CD14-positive monocyte (primary cell): Measurements from ENCODE around the gene EDRF1. TPM values are rescaled to one million over a fixed set of nuclear protein-coding genes. Genes with fewer than 3 reads are reported as not detected.

Experiments
- DNase-seq, 3 donors: peaks; one replicate each; pipeline ENCODE4 v3.0.0-alpha.2; 2011 to 2022
- H2AFZ ChIP-seq: 2 replicates; pipeline ENCODE4 v1.6.0; 2012; ENCODE audit warnings: mild to moderate bottlenecking, low read depth, low read length, inconsistent platforms; ENCODE audit not compliant: insufficient read depth, poor library complexity, severe bottlenecking
- H3K27ac ChIP-seq, 2 donors: 1 replicate in 1 of 2; 2 replicates in 1 of 2; pipeline ENCODE4 v1.5.1; 2012 to 2013; ENCODE audit warnings: low read length in 2 of 2, control low read depth in 1 of 2, inconsistent platforms in 1 of 2, low read depth in 1 of 2, mild to moderate bottlenecking in 1 of 2
- H3K27me3 ChIP-seq, 2 donors: one replicate each; pipeline versions ENCODE4 v1.6.0 to v1.6.1; 2011 to 2013; ENCODE audit warnings: low read length in 2 of 2; ENCODE audit not compliant: control insufficient read depth in 2 of 2, insufficient read depth in 2 of 2
- H3K36me3 ChIP-seq, 2 donors: replicated peaks in 1 of 2; 1 replicate in 1 of 2; 2 replicates in 1 of 2; pipeline versions ENCODE4 v1.5.1 to v1.6.1; 2012 to 2013; ENCODE audit warnings: low read length in 2 of 2, control low read depth in 1 of 2, inconsistent platforms in 1 of 2, mild to moderate bottlenecking in 1 of 2; ENCODE audit not compliant: insufficient read depth in 2 of 2, control insufficient read depth in 1 of 2
- H3K4me1 ChIP-seq, 2 donors: 1 replicate in 1 of 2; 2 replicates in 1 of 2; pipeline versions ENCODE4 v1.5.1 to v1.6.1; 2012 to 2013; ENCODE audit warnings: low read length in 2 of 2, control low read depth in 1 of 2, inconsistent platforms in 1 of 2, mild to moderate bottlenecking in 1 of 2, moderate library complexity in 1 of 2; ENCODE audit not compliant: insufficient read depth in 2 of 2, control insufficient read depth in 1 of 2
- H3K4me2 ChIP-seq: replicated peaks from 2 replicates; pipeline ENCODE3; 2012; ENCODE audit warnings: low read length, moderate library complexity, mild to moderate bottlenecking; ENCODE audit not compliant: poor library complexity, severe bottlenecking; ENCODE audit errors: extremely low read depth
- H3K4me3 ChIP-seq, 3 experiments: fragments of 200-600 bp in 1 of 3; sonication (generic) in 1 of 3; replicated peaks in 1 of 3; 1 replicate in 2 of 3; 2 replicates in 1 of 3; pipeline ENCODE4 v1.5.1; 2011 to 2013; ENCODE audit warnings: low read length in 3 of 3, mild to moderate bottlenecking in 3 of 3, control low read depth in 2 of 3, low read depth in 2 of 3, inconsistent platforms in 1 of 3, moderate library complexity in 1 of 3
- H3K79me2 ChIP-seq: 2 replicates; pipeline ENCODE4 v1.6.0; 2012; ENCODE audit warnings: mild to moderate bottlenecking, control low read depth, inconsistent platforms, low read length, moderate library complexity; ENCODE audit not compliant: insufficient read depth
- H3K9ac ChIP-seq: 2 replicates; pipeline ENCODE4 v1.6.0; 2017; ENCODE audit warnings: low read length, mild to moderate bottlenecking; ENCODE audit not compliant: insufficient read depth, poor library complexity, severe bottlenecking
- H3K9me3 ChIP-seq, 2 donors: replicated peaks in 1 of 2; 1 replicate in 1 of 2; 2 replicates in 1 of 2; pipeline versions ENCODE4 v1.5.1 to v1.6.1; 2012 to 2013; ENCODE audit warnings: low read length in 2 of 2, control low read depth in 1 of 2; ENCODE audit not compliant: control insufficient read depth in 1 of 2, insufficient read depth in 1 of 2
- H4K20me1 ChIP-seq: 2 replicates; pipeline ENCODE4 v1.6.0; 2012; ENCODE audit warnings: mild to moderate bottlenecking, low read length, control low read depth, moderate library complexity; ENCODE audit not compliant: insufficient read depth
- H3K27ac Mint-ChIP-seq, 7 donors: one replicate each; pipeline ENCODE4 v1.8.0; 2020; ENCODE audit warnings: mild to moderate bottlenecking in 7 of 7, mixed read lengths in 7 of 7, moderate library complexity in 6 of 7, inconsistent platforms in 2 of 7
- H3K27me3 Mint-ChIP-seq, 3 donors: one replicate each; pipeline ENCODE4 v1.8.0; 2021 to 2022; ENCODE audit warnings: low read depth in 3 of 3, mild to moderate bottlenecking in 3 of 3, mixed read lengths in 3 of 3, moderate library complexity in 3 of 3, inconsistent platforms in 1 of 3
- H3K36me3 Mint-ChIP-seq, 2 donors: one replicate each; pipeline ENCODE4 v1.8.0; 2020; ENCODE audit warnings: mixed read lengths in 2 of 2, inconsistent platforms in 1 of 2, mild to moderate bottlenecking in 1 of 2
- H3K4me1 Mint-ChIP-seq: one replicate; pipeline ENCODE4 v1.8.0; 2020; ENCODE audit warnings: mild to moderate bottlenecking, mixed read lengths
- H3K4me3 Mint-ChIP-seq, 2 donors: one replicate each; pipeline ENCODE4 v1.8.0; 2020; ENCODE audit warnings: mild to moderate bottlenecking in 2 of 2, mixed read lengths in 2 of 2, moderate library complexity in 1 of 2
- H3K9me3 Mint-ChIP-seq, 7 donors: one replicate each; pipeline ENCODE4 v1.8.0; 2020 to 2022; ENCODE audit warnings: mixed read lengths in 7 of 7, mild to moderate bottlenecking in 6 of 7, moderate library complexity in 6 of 7, inconsistent platforms in 2 of 7
- CTCF ChIP-seq: fragments of 200-600 bp; IDR thresholded peaks from one replicate; pipeline ENCODE4 v1.8.0; 2022; ENCODE audit warnings: antibody characterized with exemption, mild to moderate bottlenecking
- WGBS: methylation state at CpG from one replicate; pipeline ENCODE4 v1.1.5; 2013; ENCODE audit warnings: missing lambda C conversion rate; ENCODE audit not compliant: insufficient coverage; 5-methylcytosine and 5-hydroxymethylcytosine counted together
- intact Hi-C, 2 donors: fragments of 100-400 bp; cut with micrococcal nuclease; formaldehyde crosslinking; loops; one replicate each; pipeline versions ENCODE4 v1.15.0 to v1.15.1; 2023
- polyA plus RNA-seq, 3 donors: library from polyadenylated mRNA; depleted of rRNA in 1 of 3; unstranded in 2 of 3; stranded (reverse) in 1 of 3; fragments of 300-500 nt in 2 of 3; fragments of >200 nt in 1 of 3; fragmentation: Illumina TruSeq in 2 of 3; gene quantifications; 1 replicate in 2 of 3; 2 replicates in 1 of 3; pipeline ENCODE4 v1.2.3, GENCODE V29; 2012 to 2021

Gene EDRF1
- polyA plus RNA-seq, 3 donors = 4.6 to 21.4 (median 5.3) TPM

GRCh38 chr10:125739994-125740679 is 20.6 kb downstream of the EDRF1 start:
- WGBS = 96% methylated on average over 4 of the region's 7 CpGs
- H3K9me3 Mint-ChIP-seq = no peaks in the 10 kb centered on the region
- Histone ChIP-seq H3K4me1 (no peaks in the 10 kb centered on the region), H2AFZ (no peak overlapping the region), H3K4me2 (no peak overlapping the region), H3K27me3 (no peaks in the 10 kb centered on the region), H4K20me1 (no peaks in the 10 kb centered on the region), H3K9ac (no peak overlapping the region), H3K36me3 (peaks cover 98 to 100% of the 10 kb centered on the region in 2 donors), H3K9me3 (no peaks in the 10 kb centered on the region), H3K79me2 (no peaks in the 10 kb centered on the region), H3K4me3 (no peak overlapping the region), H3K27ac (no peak overlapping the region)
- H3K4me1 Mint-ChIP-seq = no peaks in the 10 kb centered on the region
- H3K27me3 Mint-ChIP-seq = no peaks in the 10 kb centered on the region
- H3K27ac Mint-ChIP-seq = no peak overlapping the region
- no peak for TF ChIP-seq CTCF
- DNase-seq = no peak
- peaks cover 89 to 97% of the 10 kb centered on the region in 2 donors for H3K36me3 Mint-ChIP-seq
- intact Hi-C loops = loop anchor here in 1 of 2 donors (10.0 kb wide), 1 partner anchor 595 kb away; no protein-coding TSS in a partner anchor
- H3K4me3 Mint-ChIP-seq = no peak overlapping the region

- no peak overlapping the region for H2AFZ ChIP-seq
- intact Hi-C loops = no loop called here
- no peak overlapping the region for H3K4me3 ChIP-seq
- no peaks in the 10 kb centered on the region for H3K9me3 ChIP-seq
- H3K79me2 ChIP-seq = no peaks in the 10 kb centered on the region
- Mint-ChIP-seq H3K36me3 (peaks cover 84 to 97% of the 10 kb centered on the region in 2 donors), H3K4me1 (no peaks in the 10 kb centered on the region), H3K4me3 (no peak overlapping the region), H3K9me3 (no peaks in the 10 kb centered on the region), H3K27ac (no peak overlapping the region), H3K27me3 (no peaks in the 10 kb centered on the region)
- H3K4me1 ChIP-seq = no peaks in the 10 kb centered on the region
- no peak overlapping the region for H3K4me2 ChIP-seq
- H3K27me3 ChIP-seq = no peaks in the 10 kb centered on the region
- no peak overlapping the region for H3K27ac ChIP-seq
- peaks cover 95 to 99% of the 10 kb centered on the region in 2 donors for H3K36me3 ChIP-seq
- H4K20me1 ChIP-seq = no peaks in the 10 kb centered on the region
- no peak for TF ChIP-seq CTCF
- no peak for DNase-seq
- no peak overlapping the region for H3K9ac ChIP-seq
- WGBS = no CpG with 5 or more reads among the region's 2 CpGs
Observed at GRCh38 chr10:125742465-125742864, 23.0 kb downstream of the EDRF1 start.
